ENCODE measurements around the gene TEX53.

DNA sequence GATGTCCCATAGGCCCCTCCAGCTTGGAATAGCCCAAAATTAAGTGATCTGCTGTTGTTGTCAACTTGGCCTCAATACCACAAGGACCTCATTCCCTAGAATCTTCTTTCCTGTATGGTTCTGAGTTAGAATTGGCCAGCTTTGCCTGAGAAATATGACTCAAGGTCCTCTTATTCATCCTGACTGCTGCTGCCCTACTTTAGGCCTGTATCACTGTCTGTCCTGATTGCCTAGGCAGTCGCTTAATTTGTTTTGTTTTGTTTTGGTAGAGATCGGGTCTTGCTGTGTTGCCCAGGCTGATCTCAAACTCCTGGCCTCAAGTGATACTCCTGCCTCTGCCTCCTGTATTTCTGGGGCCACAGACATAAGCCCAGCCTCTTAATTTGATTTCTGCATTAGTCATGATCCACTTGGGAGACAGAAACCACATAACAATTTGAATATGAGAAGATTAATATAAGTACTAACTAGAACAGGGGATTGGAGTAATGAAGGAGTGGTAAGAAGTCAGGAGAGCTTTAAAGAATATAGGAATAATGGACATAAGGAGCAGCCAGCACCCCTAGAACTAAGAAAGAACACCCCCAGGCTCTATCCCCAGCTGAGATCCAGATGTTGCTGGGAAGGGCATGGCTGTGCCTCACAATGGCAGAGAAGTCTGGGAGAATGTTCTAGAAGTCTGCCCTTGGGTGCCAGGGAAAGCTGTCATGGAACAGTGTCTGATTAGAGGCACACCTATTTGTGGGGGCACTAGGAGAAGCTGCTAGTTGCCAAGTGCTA, 4.6 kb downstream of the TEX53 start:
- TF ChIP-seq, protein P1, sequence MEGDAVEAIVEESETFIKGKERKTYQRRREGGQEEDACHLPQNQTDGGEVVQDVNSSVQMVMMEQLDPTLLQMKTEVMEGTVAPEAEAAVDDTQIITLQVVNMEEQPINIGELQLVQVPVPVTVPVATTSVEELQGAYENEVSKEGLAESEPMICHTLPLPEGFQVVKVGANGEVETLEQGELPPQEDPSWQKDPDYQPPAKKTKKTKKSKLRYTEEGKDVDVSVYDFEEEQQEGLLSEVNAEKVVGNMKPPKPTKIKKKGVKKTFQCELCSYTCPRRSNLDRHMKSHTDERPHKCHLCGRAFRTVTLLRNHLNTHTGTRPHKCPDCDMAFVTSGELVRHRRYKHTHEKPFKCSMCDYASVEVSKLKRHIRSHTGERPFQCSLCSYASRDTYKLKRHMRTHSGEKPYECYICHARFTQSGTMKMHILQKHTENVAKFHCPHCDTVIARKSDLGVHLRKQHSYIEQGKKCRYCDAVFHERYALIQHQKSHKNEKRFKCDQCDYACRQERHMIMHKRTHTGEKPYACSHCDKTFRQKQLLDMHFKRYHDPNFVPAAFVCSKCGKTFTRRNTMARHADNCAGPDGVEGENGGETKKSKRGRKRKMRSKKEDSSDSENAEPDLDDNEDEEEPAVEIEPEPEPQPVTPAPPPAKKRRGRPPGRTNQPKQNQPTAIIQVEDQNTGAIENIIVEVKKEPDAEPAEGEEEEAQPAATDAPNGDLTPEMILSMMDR (IDR thresholded peaks at IDR 0.05 in 2 of 3, conservative IDR thresholded peaks at IDR 0.05 in 1 of 3; ENCODE audit: control insufficient read depth in 2 of 3, extremely low read depth in 1 of 3, insufficient read depth in 1 of 3, low read depth in 3 of 3, low read length in 3 of 3): no peak
- TF ChIP-seq POLR2AphosphoS5 (IDR thresholded peaks at IDR 0.05; ENCODE audit: low read length) (no peak), SIN3A (IDR thresholded peaks at IDR 0.05; ENCODE audit: low read depth, low read length) (no peak)

Data from GM12878 (cell line).